Uterus (tissue), 4 donors: Measurements from ENCODE around the gene RECQL5. TPM values are rescaled to one million over a fixed set of nuclear protein-coding genes. Genes with fewer than 3 reads are reported as not detected.
A peak's percentile ranks its signal among the peaks of the same experiment; 100 is the strongest.

Source experiments
- DNase-seq, 2 donors: peaks; one replicate each; pipeline ENCODE4 v3.0.0-alpha.2; 2019 to 2020
- H3K27ac ChIP-seq, 2 donors: fragments of 200-600 bp; sonication (generic); 1 replicate in 1 of 2; 2 replicates in 1 of 2; pipeline ENCODE4 v1.5.1; 2016 to 2018
- H3K27me3 ChIP-seq, 2 donors: fragments of 200-600 bp; sonication (generic); one replicate each; pipeline ENCODE4 v1.5.1; 2018 to 2019; ENCODE audit warnings: control low read depth in 1 of 2
- H3K36me3 ChIP-seq, 2 donors: fragments of 200-600 bp; sonication (generic); one replicate each; pipeline ENCODE4 v1.5.1; 2019; ENCODE audit warnings: control low read depth in 1 of 2
- H3K4me1 ChIP-seq, 2 donors: fragments of 200-600 bp; sonication (generic); one replicate each; pipeline ENCODE4 v1.5.1; 2018 to 2019; ENCODE audit warnings: control low read depth in 1 of 2
- H3K4me3 ChIP-seq, 2 donors: fragments of 200-600 bp; sonication (generic); 1 replicate in 1 of 2; 2 replicates in 1 of 2; pipeline ENCODE4 v1.5.1; 2018 to 2019; ENCODE audit warnings: mild to moderate bottlenecking in 1 of 2
- H3K9me3 ChIP-seq, 2 donors: fragments of 200-600 bp; sonication (generic); one replicate each; pipeline ENCODE4 v1.5.1; 2019; ENCODE audit warnings: control low read depth in 1 of 2
- CTCF ChIP-seq, 4 experiments: fragments of 200-600 bp in 2 of 4; fragments of 450-650 bp in 2 of 4; sonication (generic) in 2 of 4; IDR thresholded peaks; one replicate each; pipeline ENCODE4 v1.5.1; 2016 to 2019; ENCODE audit warnings: antibody characterized with exemption in 4 of 4, mild to moderate bottlenecking in 2 of 4, moderate library complexity in 1 of 4
- POLR2A ChIP-seq, 2 donors: fragments of 450-650 bp; IDR thresholded peaks; one replicate each; pipeline ENCODE4 v1.6.1; 2016; ENCODE audit warnings: antibody characterized with exemption in 2 of 2, mild to moderate bottlenecking in 1 of 2, moderate library complexity in 1 of 2
- intact Hi-C: fragments of 100-400 bp; cut with DNase I; formaldehyde crosslinking; loops from one replicate; pipeline ENCODE4 v1.15.1; 2023; ENCODE audit warnings: low total_unique reads
- total RNA-seq, 4 donors: library from RNA; depleted of rRNA in 3 of 4; stranded (reverse); fragments of >200 nt in 3 of 4; gene quantifications; one replicate each; pipeline versions ENCODE4 v1.1.0 to v1.2.4, GENCODE V29; 2014 to 2023
- donor health status: DM: yes; HTN: yes; CAD: no.

Gene RECQL5
- total RNA-seq, 4 donors from 2014 or later: 0.59 to 22.7 (median 11.9) TPM

GRCh38 chr17:75603123-75603522 lies 63.8 kb downstream of the RECQL5 start:
- Histone ChIP-seq H3K9me3 (no peaks in the 10 kb centered on the region), H3K27me3 (no peaks in the 10 kb centered on the region), H3K36me3 (no peaks in the 10 kb centered on the region), H3K4me1 (no peaks in the 10 kb centered on the region), H3K27ac (no peak overlapping the region), H3K4me3 (no peak overlapping the region)
- TF ChIP-seq POLR2A (IDR thresholded peaks at IDR 0.05) (no peak), CTCF (IDR thresholded peaks at IDR 0.05) (no peak)
- intact Hi-C loops: no loop called here
- DNase-seq: no peak

- intact Hi-C loops: no loop called here
- Histone ChIP-seq H3K36me3 (no peaks in the 10 kb centered on the region), H3K27ac (no peak overlapping the region), H3K9me3 (no peaks in the 10 kb centered on the region), H3K4me3 (no peak overlapping the region), H3K4me1 (no peaks in the 10 kb centered on the region), H3K27me3 (no peaks in the 10 kb centered on the region)
- TF ChIP-seq POLR2A (IDR thresholded peaks at IDR 0.05): no peak
- no peak for TF ChIP-seq CTCF (IDR thresholded peaks at IDR 0.05)
- DNase-seq: no peak
Observed at GRCh38 chr17:75602644-75603043, 64.3 kb downstream of the RECQL5 start.

- H3K9me3 ChIP-seq: no peaks in the 10 kb centered on the region
- H3K27me3 ChIP-seq: no peaks in the 10 kb centered on the region
- intact Hi-C loops: no loop called here
- no peaks in the 10 kb centered on the region for H3K4me1 ChIP-seq
- TF ChIP-seq CTCF (IDR thresholded peaks at IDR 0.05): peak; percentile 15 to 48 (median 34)
- no peak for TF ChIP-seq POLR2A (IDR thresholded peaks at IDR 0.05)
- DNase-seq: no peak
- H3K36me3 ChIP-seq: no peaks in the 10 kb centered on the region
- H3K27ac ChIP-seq: no peak overlapping the region
- H3K4me3 ChIP-seq: no peak overlapping the region
Observed at GRCh38 chr17:75601057-75601987, 65.6 kb downstream of the RECQL5 start.

- intact Hi-C loops: no loop called here
- no peaks in the 10 kb centered on the region for H3K27me3 ChIP-seq
- no peaks in the 10 kb centered on the region for H3K9me3 ChIP-seq
- H3K36me3 ChIP-seq: no peaks in the 10 kb centered on the region
- DNase-seq: no peak
- TF ChIP-seq CTCF (IDR thresholded peaks at IDR 0.05): no peak
- no peak for TF ChIP-seq POLR2A (IDR thresholded peaks at IDR 0.05)
- no peaks in the 10 kb centered on the region for H3K4me1 ChIP-seq
- H3K27ac ChIP-seq: no peak overlapping the region
- no peak overlapping the region for H3K4me3 ChIP-seq
Observed at GRCh38 chr17:75596320-75597087, 70.5 kb downstream of the RECQL5 start.

GRCh38 chr17:75595920-75596313 lies 71.0 kb downstream of the RECQL5 start:
- H3K36me3 ChIP-seq: no peaks in the 10 kb centered on the region
- H3K27me3 ChIP-seq: no peaks in the 10 kb centered on the region
- no peak overlapping the region for H3K27ac ChIP-seq
- H3K4me3 ChIP-seq: no peak overlapping the region
- intact Hi-C loops: no loop called here
- no peak for DNase-seq
- H3K9me3 ChIP-seq: no peaks in the 10 kb centered on the region
- TF ChIP-seq POLR2A (IDR thresholded peaks at IDR 0.05): no peak
- H3K4me1 ChIP-seq: no peaks in the 10 kb centered on the region
